Naive B cell (primary cell): ENCODE data around the gene NPHP4. TPM values are rescaled to one million over a fixed set of nuclear protein-coding genes. Genes with fewer than 3 reads are reported as not detected.

Source experiments
- ATAC-seq, 2 donors: fragments of 150-1000 bp; cut with Tn5 transposase; 2 replicates each; pipeline ENCODE4 v1.10.0; 2021; ENCODE audit warnings: low read depth in 2 of 2, mild to moderate bottlenecking in 2 of 2, moderate library complexity in 2 of 2
- DNase-seq: peaks from one replicate; pipeline ENCODE4 v3.0.0; 2022
- H3K27ac Mint-ChIP-seq, 6 donors: one replicate each; pipeline ENCODE4 v1.8.0; 2020 to 2022; ENCODE audit warnings: mild to moderate bottlenecking in 6 of 6, mixed read lengths in 6 of 6, moderate library complexity in 5 of 6, inconsistent platforms in 2 of 6
- H3K27me3 Mint-ChIP-seq, 3 donors: one replicate each; pipeline ENCODE4 v1.8.0; 2021 to 2022; ENCODE audit warnings: mixed read lengths in 3 of 3, mild to moderate bottlenecking in 1 of 3
- H3K36me3 Mint-ChIP-seq, 2 donors: one replicate each; pipeline ENCODE4 v1.8.0; 2020 to 2022; ENCODE audit warnings: mixed read lengths in 2 of 2, inconsistent platforms in 1 of 2, mild to moderate bottlenecking in 1 of 2
- H3K4me1 Mint-ChIP-seq, 3 donors: one replicate each; pipeline ENCODE4 v1.8.0; 2020 to 2022; ENCODE audit warnings: mixed read lengths in 3 of 3, inconsistent platforms in 1 of 3, mild to moderate bottlenecking in 1 of 3, moderate library complexity in 1 of 3
- H3K4me3 Mint-ChIP-seq, 8 donors: one replicate each; pipeline ENCODE4 v1.8.0; 2020 to 2022; ENCODE audit warnings: mild to moderate bottlenecking in 8 of 8, mixed read lengths in 8 of 8, moderate library complexity in 8 of 8, inconsistent platforms in 2 of 8
- H3K9me3 Mint-ChIP-seq, 7 donors: one replicate each; pipeline ENCODE4 v1.8.0; 2020 to 2022; ENCODE audit warnings: mixed read lengths in 7 of 7, mild to moderate bottlenecking in 5 of 7, inconsistent platforms in 2 of 7, moderate library complexity in 1 of 7
- polyA plus RNA-seq, 6 donors: library from polyadenylated mRNA; unstranded; fragments of 300-500 nt; fragmentation: Illumina TruSeq; gene quantifications; one replicate each; pipeline ENCODE4 v1.2.3, GENCODE V29; 2021; ENCODE audit warnings: low read depth in 6 of 6

The NPHP4 gene
- polyA plus RNA-seq, 6 donors from 2014 or later: 0.51 to 1.1 (median 0.68) TPM; not detected in 1

- Mint-ChIP-seq H3K36me3 (no peaks in the 10 kb centered on the region), H3K27me3 (no peaks in the 10 kb centered on the region), H3K9me3 (no peaks in the 10 kb centered on the region), H3K27ac (peak overlapping the region in 1 of 6 donors; percentile 60), H3K4me3 (no peak overlapping the region), H3K4me1 (peaks cover 14 to 18% (median 18%) of the 10 kb centered on the region in 3 donors)
- ATAC-seq: no peak
- no peak for DNase-seq
Measured at GRCh38 chr1:6016191-6016865, 24.1 kb upstream of the NPHP4 start.

- Mint-ChIP-seq H3K4me1 (peaks cover 20 to 25% (median 24%) of the 10 kb centered on the region in 3 donors), H3K36me3 (no peaks in the 10 kb centered on the region), H3K9me3 (no peaks in the 10 kb centered on the region), H3K27ac (peak overlapping the region in 1 of 6 donors; percentile 72), H3K4me3 (peak overlapping the region in 1 of 8 donors; percentile 12), H3K27me3 (no peaks in the 10 kb centered on the region)
- ATAC-seq (no peak), DNase-seq (no peak)
Measured at GRCh38 chr1:6014130-6014999, 22.1 kb upstream of the NPHP4 start.

GRCh38 chr1:6013491-6013890 lies 21.3 kb upstream of the NPHP4 start:
- ATAC-seq: no peak
- Mint-ChIP-seq H3K27ac (peak overlapping the region in 3 of 6 donors; percentile 38 to 91 (median 73)), H3K36me3 (no peaks in the 10 kb centered on the region), H3K9me3 (no peaks in the 10 kb centered on the region), H3K27me3 (no peaks in the 10 kb centered on the region), H3K4me3 (peak overlapping the region in 1 of 8 donors; percentile 40), H3K4me1 (peaks cover 20 to 25% (median 24%) of the 10 kb centered on the region in 3 donors)
- DNase-seq: no peak

- Mint-ChIP-seq H3K36me3 (no peaks in the 10 kb centered on the region), H3K4me1 (peaks cover 20 to 24% (median 22%) of the 10 kb centered on the region in 3 donors), H3K4me3 (peak overlapping the region in 2 of 8 donors; percentile 40 to 42), H3K27ac (peak overlapping the region in 3 of 6 donors; percentile 5 to 56 (median 29)), H3K9me3 (no peaks in the 10 kb centered on the region), H3K27me3 (no peaks in the 10 kb centered on the region)
- ATAC-seq: peak; percentile 51 to 55
- no peak for DNase-seq
Measured at GRCh38 chr1:6012529-6013318, 20.5 kb upstream of the NPHP4 start.

GRCh38 chr1:6011946-6012258 lies 19.7 kb upstream of the NPHP4 start:
- Mint-ChIP-seq H3K36me3 (no peaks in the 10 kb centered on the region), H3K4me1 (peaks cover 20 to 26% (median 24%) of the 10 kb centered on the region in 3 donors), H3K27ac (peak overlapping the region in 2 of 6 donors; percentile 44 to 69)

GRCh38 chr1:6011161-6011945 lies 19.1 kb upstream of the NPHP4 start:
- no peaks in the 10 kb centered on the region for H3K9me3 Mint-ChIP-seq
- ATAC-seq: no peak
- no peak for DNase-seq
- no peak overlapping the region for H3K4me3 Mint-ChIP-seq
- H3K27me3 Mint-ChIP-seq: no peaks in the 10 kb centered on the region
- no peaks in the 10 kb centered on the region for H3K36me3 Mint-ChIP-seq
- H3K27ac Mint-ChIP-seq: peak overlapping the region in 4 of 6 donors; percentile 39 to 78 (median 72)
- peaks cover 20 to 30% (median 24%) of the 10 kb centered on the region in 3 donors for H3K4me1 Mint-ChIP-seq

More at GRCh38 chr1:6011946-6012258, 19.7 kb upstream of the NPHP4 start:
- no peak for ATAC-seq
- Mint-ChIP-seq H3K4me3 (no peak overlapping the region), H3K9me3 (no peaks in the 10 kb centered on the region), H3K27me3 (no peaks in the 10 kb centered on the region)
- DNase-seq: no peak

- ATAC-seq (no peak), DNase-seq (no peak)
- Mint-ChIP-seq H3K36me3 (no peaks in the 10 kb centered on the region), H3K27ac (peak overlapping the region in 4 of 6 donors; percentile 39 to 69 (median 56)), H3K27me3 (no peaks in the 10 kb centered on the region), H3K4me1 (peaks cover 20 to 30% (median 24%) of the 10 kb centered on the region in 3 donors), H3K4me3 (no peak overlapping the region), H3K9me3 (no peaks in the 10 kb centered on the region)
Measured at GRCh38 chr1:6010554-6010953, 18.3 kb upstream of the NPHP4 start.

- ATAC-seq (no peak), DNase-seq (no peak)
- Mint-ChIP-seq H3K36me3 (no peaks in the 10 kb centered on the region), H3K4me1 (peaks cover 20 to 30% (median 24%) of the 10 kb centered on the region in 3 donors), H3K9me3 (no peaks in the 10 kb centered on the region), H3K4me3 (no peak overlapping the region), H3K27me3 (no peaks in the 10 kb centered on the region), H3K27ac (no peak overlapping the region)
Measured at GRCh38 chr1:6009120-6010040, 17.2 kb upstream of the NPHP4 start.

- no peak for ATAC-seq
- H3K27ac Mint-ChIP-seq: no peak overlapping the region
- peaks cover 20 to 30% (median 22%) of the 10 kb centered on the region in 3 donors for H3K4me1 Mint-ChIP-seq
- H3K9me3 Mint-ChIP-seq: no peaks in the 10 kb centered on the region
- no peak overlapping the region for H3K4me3 Mint-ChIP-seq
- H3K27me3 Mint-ChIP-seq: no peaks in the 10 kb centered on the region
- no peaks in the 10 kb centered on the region for H3K36me3 Mint-ChIP-seq
- DNase-seq: no peak
Measured at GRCh38 chr1:6008696-6009095, 16.5 kb upstream of the NPHP4 start.

GRCh38 chr1:6008084-6008415 lies 15.8 kb upstream of the NPHP4 start:
- peak overlapping the region in 1 of 6 donors; percentile 47 for H3K27ac Mint-ChIP-seq
- H3K4me1 Mint-ChIP-seq: peaks cover 23 to 24% (median 24%) of the 10 kb centered on the region in 3 donors
- H3K9me3 Mint-ChIP-seq: no peaks in the 10 kb centered on the region
- no peaks in the 10 kb centered on the region for H3K27me3 Mint-ChIP-seq
- peaks cover 0 to 5% of the 10 kb centered on the region in 2 donors for H3K36me3 Mint-ChIP-seq
- H3K4me3 Mint-ChIP-seq: no peak overlapping the region
- ATAC-seq (no peak), DNase-seq (no peak)

GRCh38 chr1:6007318-6008083 lies 15.3 kb upstream of the NPHP4 start:
- Mint-ChIP-seq H3K9me3 (no peaks in the 10 kb centered on the region), H3K4me1 (peaks cover 18 to 20% (median 18%) of the 10 kb centered on the region in 3 donors), H3K4me3 (no peak overlapping the region), H3K27me3 (no peaks in the 10 kb centered on the region), H3K36me3 (peaks cover 0 to 5% of the 10 kb centered on the region in 2 donors), H3K27ac (peak overlapping the region in 3 of 6 donors; percentile 16 to 30 (median 26))
- DNase-seq (no peak), ATAC-seq (no peak)
